ENCODE measurements around the gene CPA2.
"Not testable (repeated sequence)": the region's sequence is repeated elsewhere in the genome, so short reads cannot be mapped to it uniquely, and the experiment has no call there.

The CPA2 gene

DNA sequence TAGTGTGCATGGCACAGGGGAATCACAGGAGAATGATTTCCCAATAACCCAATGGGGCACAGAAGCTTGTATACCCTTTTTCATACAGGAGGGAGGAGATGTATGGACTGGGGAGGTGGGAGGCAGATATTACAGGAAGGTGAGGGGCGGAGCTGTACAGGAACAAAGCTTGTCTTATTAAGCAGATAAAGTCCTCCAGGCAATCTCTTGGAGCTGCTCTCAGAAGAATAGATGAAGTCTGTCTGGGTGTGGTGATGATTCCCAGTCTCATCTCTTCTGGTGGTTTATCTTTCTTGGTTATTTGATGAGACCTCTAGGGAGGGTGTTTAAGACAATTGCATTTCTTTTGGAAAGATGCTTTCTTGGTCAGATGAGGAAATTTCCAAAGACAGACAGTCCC lies 52.9 kb downstream of the CPA2 start:
- DNase-seq: no peak

DNA sequence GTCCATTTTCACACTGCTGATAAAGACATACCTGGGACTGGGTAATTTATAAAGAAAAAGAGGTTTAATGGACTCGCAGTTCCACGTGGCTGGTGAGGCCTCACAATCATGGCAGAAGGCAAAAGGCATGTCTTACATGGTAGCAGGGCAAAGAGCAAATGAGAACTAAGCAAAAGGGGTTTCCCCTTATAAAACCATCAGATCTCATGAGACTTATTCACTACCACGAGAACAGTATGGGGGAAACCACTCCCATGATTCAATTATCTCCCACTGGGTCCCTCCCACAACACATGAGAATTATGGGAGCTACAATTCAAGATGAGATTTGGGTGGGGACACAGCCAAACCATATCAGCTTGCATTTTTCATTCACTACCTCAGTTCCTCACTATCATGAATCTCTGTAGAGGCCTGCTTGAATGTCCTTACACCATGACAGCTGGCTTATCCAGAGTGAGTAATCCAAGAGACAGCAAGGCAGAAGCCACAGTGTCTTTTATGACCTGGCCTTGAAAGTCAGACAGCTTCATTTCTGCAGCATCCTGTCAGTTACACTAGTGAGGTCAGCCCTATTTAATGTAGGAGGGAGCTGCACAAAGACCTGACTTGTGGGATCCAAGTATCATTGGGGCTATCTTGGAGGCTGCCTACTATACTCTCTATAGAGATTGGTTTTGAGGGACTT lies 55.0 kb downstream of the CPA2 start:
- not testable (repeated sequence) for DNase-seq

DNA sequence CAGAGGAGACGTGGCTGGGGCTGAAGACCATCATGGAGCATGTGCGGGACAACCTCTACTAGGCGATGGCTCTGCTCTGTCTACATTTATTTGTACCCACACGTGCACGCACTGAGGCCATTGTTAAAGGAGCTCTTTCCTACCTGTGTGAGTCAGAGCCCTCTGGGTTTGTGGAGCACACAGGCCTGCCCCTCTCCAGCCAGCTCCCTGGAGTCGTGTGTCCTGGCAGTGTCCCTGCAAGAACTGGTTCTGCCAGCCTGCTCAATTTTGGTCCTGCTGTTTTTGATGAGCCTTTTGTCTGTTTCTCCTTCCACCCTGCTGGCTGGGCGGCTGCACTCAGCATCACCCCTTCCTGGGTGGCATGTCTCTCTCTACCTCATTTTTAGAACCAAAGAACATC lies 56.0 kb downstream of the CPA2 start:
- no peak for DNase-seq

DNA sequence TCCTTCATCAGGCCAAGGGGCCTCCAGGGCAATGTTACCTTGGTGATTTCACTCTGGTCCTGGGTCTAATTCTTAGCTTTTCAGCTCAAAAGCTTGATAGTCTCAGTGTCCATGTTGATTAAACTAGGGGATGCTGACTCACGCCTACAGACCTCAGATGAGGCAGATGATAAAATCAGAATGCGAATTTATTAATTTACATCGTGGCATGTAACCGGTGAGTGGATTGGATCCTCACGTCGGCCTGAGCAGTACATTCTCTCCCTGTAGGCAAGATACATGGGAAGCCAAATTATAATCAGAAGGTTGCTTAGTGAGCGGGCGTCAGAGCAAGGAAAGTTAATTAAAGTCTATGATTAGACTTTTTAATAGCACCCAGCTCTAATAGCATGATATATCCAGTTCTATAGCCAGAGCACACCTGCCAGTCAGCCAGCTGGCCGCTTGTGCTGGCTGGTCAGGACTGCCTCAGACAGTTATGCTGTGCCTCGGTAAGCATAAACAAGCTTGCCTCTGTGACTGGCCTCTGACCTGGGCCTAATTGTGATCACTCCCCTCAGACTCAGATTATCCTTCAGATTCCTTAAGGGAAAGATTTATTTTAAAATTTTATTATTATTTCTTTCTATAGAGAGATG lies 57.8 kb downstream of the CPA2 start:
- no peak for DNase-seq

GRCh38 chr7:130329681-130330080 lies 63.0 kb downstream of the CPA2 start:
- DNase-seq: no peak

GRCh38 chr7:130332259-130333053 lies 65.8 kb downstream of the CPA2 start:
- DNase-seq: no peak

DNA sequence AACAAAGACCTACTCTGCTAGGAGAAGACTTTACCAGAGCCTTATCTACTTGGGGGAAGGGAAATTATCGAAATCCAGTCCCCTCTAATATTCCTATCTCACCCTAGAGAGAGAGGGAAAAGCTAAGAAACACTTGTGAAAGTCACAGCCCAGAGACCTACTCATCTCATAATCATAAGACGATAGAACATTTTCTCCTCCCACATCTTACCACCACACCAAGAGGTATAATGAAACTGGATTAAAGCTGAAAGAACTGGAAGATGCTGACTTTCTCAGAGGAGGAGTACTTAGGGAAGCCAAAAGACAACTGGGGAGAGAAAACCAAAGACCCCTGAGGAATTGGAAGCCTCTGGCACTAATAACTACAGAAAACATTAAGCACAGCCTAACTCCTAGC lies 67.2 kb downstream of the CPA2 start:
- DNase-seq: no peak

DNA sequence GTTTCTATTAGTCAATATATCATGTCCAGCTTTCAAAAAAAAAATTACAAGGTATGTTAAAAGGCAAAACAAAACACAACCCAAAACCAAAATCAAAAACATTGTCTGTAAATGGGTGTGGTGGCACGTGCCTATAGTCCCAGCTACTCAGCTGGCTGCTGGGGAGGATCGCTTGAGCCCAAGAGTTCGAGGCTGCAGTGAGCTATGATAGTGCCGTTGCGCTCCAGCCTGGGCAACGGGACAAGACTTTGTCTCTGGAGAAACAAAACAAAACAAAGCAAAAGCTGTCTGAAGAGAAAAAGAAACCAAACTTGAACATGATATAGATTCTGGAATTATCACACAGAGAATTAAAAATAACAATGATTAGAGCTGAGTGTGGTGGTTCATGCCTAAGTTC lies 67.6 kb downstream of the CPA2 start:
- no peak for DNase-seq

GRCh38 chr7:130337410-130337971 lies 70.8 kb downstream of the CPA2 start:
- DNase-seq: no peak

DNA sequence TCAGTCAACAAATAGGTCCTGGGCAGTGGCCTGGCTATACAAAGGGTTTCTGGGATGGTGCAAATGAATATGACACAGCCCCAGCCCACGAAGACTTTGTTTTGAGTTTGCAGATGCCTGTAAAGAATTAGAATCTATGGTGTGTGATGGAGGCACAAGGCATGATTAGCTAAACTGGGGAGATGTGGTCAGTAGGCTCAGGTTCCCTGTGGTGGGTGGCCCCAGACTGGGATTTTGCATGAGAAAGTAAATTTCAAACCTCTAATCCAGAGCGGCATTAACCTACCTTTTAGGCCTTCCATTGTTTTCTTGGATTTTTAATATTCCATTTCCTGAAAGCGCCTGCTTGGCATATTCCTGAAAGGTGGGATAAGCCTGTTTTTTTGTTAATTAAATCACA lies 71.6 kb downstream of the CPA2 start:
- no peak for DNase-seq

All from NCI-H1436 treated with DMSO at 0.1 percent for 48 hours (cell line).